Right lobe of liver (tissue), 6 donors: Measurements from ENCODE around the gene FAM135A. TPM values are rescaled to one million over a fixed set of nuclear protein-coding genes. Genes with fewer than 3 reads are reported as not detected.
A peak's percentile ranks its signal among the peaks of the same experiment; 100 is the strongest.
"Not testable (repeated sequence)": the region's sequence is repeated elsewhere in the genome, so short reads cannot be mapped to it uniquely, and the experiment has no call there.

Experiments used
- ATAC-seq, 4 donors: fragments of 200-7000 bp; cut with Tn5 transposase; one replicate each; pipeline ENCODE4 v1.9.1; 2020; ENCODE audit warnings: mild to moderate bottlenecking in 4 of 4, moderate library complexity in 4 of 4
- DNase-seq, 3 donors: peaks; one replicate each; pipeline ENCODE4 v3.0.0-alpha.2; 2020
- H3K27ac ChIP-seq, 3 donors: fragments of 200-600 bp; one replicate each; pipeline ENCODE4 v1.8.0; 2022
- H3K27me3 ChIP-seq, 2 donors: fragments of 200-600 bp; one replicate each; pipeline ENCODE4 v1.8.0; 2022
- H3K36me3 ChIP-seq, 4 donors: fragments of 200-600 bp; sonication (generic) in 1 of 4; one replicate each; pipeline versions ENCODE4 v1.5.1 to v1.8.0; 2017 to 2022; ENCODE audit warnings: control low read depth in 1 of 4
- H3K4me1 ChIP-seq, 4 donors: fragments of 200-600 bp; sonication (generic) in 1 of 4; one replicate each; pipeline versions ENCODE4 v1.5.1 to v1.8.0; 2017 to 2022; ENCODE audit warnings: control low read depth in 1 of 4
- H3K4me3 ChIP-seq, 3 donors: fragments of 200-600 bp; one replicate each; pipeline ENCODE4 v1.8.0; 2022
- H3K9me3 ChIP-seq, 4 donors: fragments of 200-600 bp; sonication (generic) in 1 of 4; one replicate each; pipeline versions ENCODE4 v1.5.1 to v1.8.0; 2017 to 2022; ENCODE audit warnings: control low read depth in 1 of 4
- CTCF ChIP-seq, 4 donors: fragments of 200-600 bp in 3 of 4; fragments of 450-650 bp in 1 of 4; IDR thresholded peaks; one replicate each; pipeline versions ENCODE4 v1.5.1 to v1.8.0; 2016 to 2022; ENCODE audit warnings: antibody characterized with exemption in 4 of 4, mild to moderate bottlenecking in 2 of 4
- POLR2A ChIP-seq: fragments of 450-650 bp; IDR thresholded peaks from one replicate; pipeline ENCODE4 v1.6.1; 2017; ENCODE audit warnings: antibody characterized with exemption, mild to moderate bottlenecking
- WGBS: methylation state at CpG from one replicate; pipeline ENCODE4 v1.1.6; 2018; ENCODE audit warnings: low coverage, low lambda C conversion rate; ENCODE audit not compliant: insufficient coverage; ENCODE audit errors: missing lambda C conversion rate; 5-methylcytosine and 5-hydroxymethylcytosine counted together
- intact Hi-C, 2 donors: fragments of 100-400 bp; cut with DNase I; formaldehyde crosslinking; loops; one replicate each; pipeline versions ENCODE4 v1.11.2 to v1.14.1; 2022
- total RNA-seq, 6 experiments: library from RNA; depleted of rRNA in 2 of 6; stranded (reverse); fragments of >200 nt in 2 of 6; fragmentation: NEBNext Ultra II Directional in 3 of 6; extraction: Animal tissue kit (Norgen Biotek cat#: 25700) in 3 of 6; gene quantifications; one replicate each; pipeline versions ENCODE4 v1.1.0 to v1.2.4, GENCODE V29; 2016 to 2023
- donor health status: DM: no; HTN: yes; CAD: no.
- donor health status: DM: no; HTN: no; CAD: no.
- donor health status: DM: no; HTN: no; CAD: no.
- donor health status: DM: no; HTN: yes; CAD: no.
- donor health status: DM: no; HTN: yes; CAD: no.

Gene FAM135A
- total RNA-seq, 6 experiments from 2014 or later, result 3.9 to 17.0 (median 8.0) TPM

- no peak for TF ChIP-seq CTCF (IDR thresholded peaks at IDR 0.05)
- TF ChIP-seq POLR2A, result no peak
- Histone ChIP-seq H3K27me3 (no peaks in the 10 kb centered on the region), H3K4me1 (no peaks in the 10 kb centered on the region), H3K9me3 (no peaks in the 10 kb centered on the region), H3K27ac (no peak overlapping the region), H3K36me3 (no peaks in the 10 kb centered on the region), H3K4me3 (no peak overlapping the region)
- ATAC-seq, result no peak
- 85% methylated on average over 1 of the region's 1 CpG for WGBS
- no peak for DNase-seq
- intact Hi-C loops, result no loop called here
These were observed 139.7 kb downstream of the FAM135A start for GRCh38 chr6:70552974-70553373.

- H3K27ac ChIP-seq, result no peak overlapping the region
- ATAC-seq (no peak), DNase-seq (no peak)
- no peaks in the 10 kb centered on the region for H3K27me3 ChIP-seq
- TF ChIP-seq CTCF (IDR thresholded peaks at IDR 0.05) (no peak), POLR2A (no peak)
- WGBS, result 83% methylated on average over 1 of the region's 1 CpG
- H3K9me3 ChIP-seq, result no peaks in the 10 kb centered on the region
- H3K4me1 ChIP-seq, result no peaks in the 10 kb centered on the region
- H3K4me3 ChIP-seq, result no peak overlapping the region
- no peaks in the 10 kb centered on the region for H3K36me3 ChIP-seq
- intact Hi-C loops, result no loop called here
These were observed 144.7 kb downstream of the FAM135A start for GRCh38 chr6:70557998-70558397.

- ATAC-seq, intact Hi-C loops, H3K27me3 ChIP-seq, H3K4me3 ChIP-seq, H3K9me3 ChIP-seq, DNase-seq, H3K36me3 ChIP-seq, H3K4me1 ChIP-seq, H3K27ac ChIP-seq: not testable (repeated sequence)
- WGBS, result 69% methylated on average over 2 of the region's 2 CpGs
These were observed 149.1 kb downstream of the FAM135A start for GRCh38 chr6:70562401-70562800.

- intact Hi-C loops, result no loop called here
- no peak overlapping the region for H3K27ac ChIP-seq
- DNase-seq (no peak), ATAC-seq (no peak)
- TF ChIP-seq POLR2A, result no peak
- no peak for TF ChIP-seq CTCF (IDR thresholded peaks at IDR 0.05)
- H3K4me3 ChIP-seq, result no peak overlapping the region
- no peaks in the 10 kb centered on the region for H3K36me3 ChIP-seq
- H3K9me3 ChIP-seq, result no peaks in the 10 kb centered on the region
- H3K27me3 ChIP-seq, result no peaks in the 10 kb centered on the region
- H3K4me1 ChIP-seq, result no peaks in the 10 kb centered on the region
- 83% methylated on average over 6 of the region's 6 CpGs for WGBS
These were observed 150.2 kb downstream of the FAM135A start for GRCh38 chr6:70563530-70563929.

- peak within 1 kb of the TSS; percentile 79 to 85 (median 83) for H3K4me3 ChIP-seq
- WGBS, result 0% methylated on average over 25 of the region's 49 CpGs
- DNase-seq (peak; percentile 94 to 97 (median 96)), ATAC-seq (peak; percentile 100)
- H3K27ac ChIP-seq, result peak within 1 kb of the TSS; percentile 79 to 83 (median 80)
- no peaks in the 10 kb centered on the region for H3K27me3 ChIP-seq
- TF ChIP-seq CTCF (IDR thresholded peaks at IDR 0.05), result peak in 1 of 4 donors; percentile 21
- peak; percentile 67 for TF ChIP-seq POLR2A
- no peaks in the 10 kb centered on the region for H3K4me1 ChIP-seq
- H3K36me3 ChIP-seq, result no peaks in the 10 kb centered on the region
- no peaks in the 10 kb centered on the region for H3K9me3 ChIP-seq
- intact Hi-C loops, result no loop called here
These were observed 153.6 kb downstream of the FAM135A start, which contains the start of gene SDHAF4 for GRCh38 chr6:70566751-70567382. TSS of gene SDHAF4 (plus strand) at chr6:70566930. CDS start at chr6:70566941, 11 bp downstream.
